Measurements from ENCODE around the gene IL1RAPL1. TPM values are rescaled to one million over a fixed set of nuclear protein-coding genes. Genes with fewer than 3 reads are reported as not detected.

The IL1RAPL1 gene
- total and polyA plus RNA-seq, 2 donors (not counting 3 experiments of a cell fraction or from before 2014, with no cell fraction given): 0.79 to 1.3 TPM

DNA sequence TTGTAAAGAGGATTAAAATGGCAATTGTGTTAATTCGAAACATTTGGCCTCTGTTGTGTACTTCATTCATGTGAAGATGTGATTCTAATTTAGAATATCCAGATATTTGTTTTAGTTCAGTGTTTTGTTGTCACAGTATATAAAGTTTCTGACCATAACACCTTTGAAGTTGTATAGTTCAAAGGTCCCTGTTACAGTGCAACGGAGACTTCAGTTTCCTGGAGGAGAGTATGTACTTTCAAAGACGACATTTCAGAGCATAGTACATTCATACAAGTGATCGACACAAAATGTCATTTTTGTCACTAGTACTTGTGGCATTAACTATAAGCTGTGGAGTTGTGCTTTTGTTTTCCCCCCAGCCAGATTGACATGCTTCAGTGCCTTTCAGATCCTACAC, 1255.3 kb downstream of the IL1RAPL1 start:
- dilution Hi-C loops (cut with MboI; ENCODE audit: extremely low pct_ligation_motif_present, low sequenced_read_pairs) (no loop called here), intact Hi-C loops (cut with micrococcal nuclease) (no loop called here)
- Histone ChIP-seq H3K9me1 (replicated peaks; ENCODE audit: control insufficient read depth, extremely low read depth, insufficient read depth, low read length) (no peaks in the 10 kb centered on the region), H3K4me3 (replicated peaks in 1 of 3; ENCODE audit: insufficient read depth in 1 of 3, low read depth in 1 of 3, low read length in 3 of 3) (no peak overlapping the region), H3K9ac (replicated peaks; ENCODE audit: extremely low read depth, insufficient read depth, low read length) (no peak overlapping the region), H2AFZ (ENCODE audit: low read depth, low read length) (no peak overlapping the region), H3K4me2 (ENCODE audit: insufficient read depth, low read length) (no peak overlapping the region), H3K27ac (ENCODE audit: insufficient read depth, low read depth, low read length) (no peak overlapping the region), H3K9me3 (replicated peaks; ENCODE audit: control insufficient read depth, insufficient read depth, low read length) (no peaks in the 10 kb centered on the region), H3K36me3 (ENCODE audit: control insufficient read depth in 2 of 2, extremely low read depth in 1 of 2, insufficient read depth in 2 of 2, low read length in 2 of 2) (no peaks in the 10 kb centered on the region), H3K79me2 (ENCODE audit: control insufficient read depth, insufficient read depth, low read length) (no peaks in the 10 kb centered on the region), H3K27me3 (ENCODE audit: control insufficient read depth in 2 of 2, insufficient read depth in 2 of 2, low read length in 2 of 2) (no peaks in the 10 kb centered on the region), H3K4me1 (ENCODE audit: control insufficient read depth, extremely low read depth, insufficient read depth, low read length) (no peaks in the 10 kb centered on the region), H4K20me1 (replicated peaks; ENCODE audit: control insufficient read depth, extremely low read depth, insufficient read depth, low read length) (no peaks in the 10 kb centered on the region)
- CTCF ChIA-PET: no interaction called here
- DNase-seq (ENCODE audit: low read depth, low spot score): no peak
- BruUV-seq (replicated peaks): no TSS peak
- POLR2A ChIA-PET: no interaction called here
- FAIRE-seq: no peak
- TF ChIP-seq EZH2 (IDR thresholded peaks at IDR 0.05; ENCODE audit: borderline replicate concordance, low read depth, low read length, severe bottlenecking): no peak
- no peak for TF ChIP-seq GATA2 (IDR thresholded peaks at IDR 0.05; ENCODE audit: insufficient read depth, insufficient read length, low read depth, low read length)
- TF ChIP-seq, protein P1, sequence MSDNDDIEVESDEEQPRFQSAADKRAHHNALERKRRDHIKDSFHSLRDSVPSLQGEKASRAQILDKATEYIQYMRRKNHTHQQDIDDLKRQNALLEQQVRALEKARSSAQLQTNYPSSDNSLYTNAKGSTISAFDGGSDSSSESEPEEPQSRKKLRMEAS (IDR thresholded peaks at IDR 0.05; ENCODE audit: insufficient read depth, insufficient read length): no peak
- TF ChIP-seq POLR2A (IDR thresholded peaks at IDR 0.05; ENCODE audit: low read depth, low read length): no peak
- TF ChIP-seq, protein P2, sequence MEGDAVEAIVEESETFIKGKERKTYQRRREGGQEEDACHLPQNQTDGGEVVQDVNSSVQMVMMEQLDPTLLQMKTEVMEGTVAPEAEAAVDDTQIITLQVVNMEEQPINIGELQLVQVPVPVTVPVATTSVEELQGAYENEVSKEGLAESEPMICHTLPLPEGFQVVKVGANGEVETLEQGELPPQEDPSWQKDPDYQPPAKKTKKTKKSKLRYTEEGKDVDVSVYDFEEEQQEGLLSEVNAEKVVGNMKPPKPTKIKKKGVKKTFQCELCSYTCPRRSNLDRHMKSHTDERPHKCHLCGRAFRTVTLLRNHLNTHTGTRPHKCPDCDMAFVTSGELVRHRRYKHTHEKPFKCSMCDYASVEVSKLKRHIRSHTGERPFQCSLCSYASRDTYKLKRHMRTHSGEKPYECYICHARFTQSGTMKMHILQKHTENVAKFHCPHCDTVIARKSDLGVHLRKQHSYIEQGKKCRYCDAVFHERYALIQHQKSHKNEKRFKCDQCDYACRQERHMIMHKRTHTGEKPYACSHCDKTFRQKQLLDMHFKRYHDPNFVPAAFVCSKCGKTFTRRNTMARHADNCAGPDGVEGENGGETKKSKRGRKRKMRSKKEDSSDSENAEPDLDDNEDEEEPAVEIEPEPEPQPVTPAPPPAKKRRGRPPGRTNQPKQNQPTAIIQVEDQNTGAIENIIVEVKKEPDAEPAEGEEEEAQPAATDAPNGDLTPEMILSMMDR (IDR thresholded peaks at IDR 0.05; ENCODE audit: extremely low read depth in 1 of 2, insufficient read depth in 1 of 2, low read depth in 1 of 2, low read length in 2 of 2): no peak
- no peak for TF ChIP-seq POLR2AphosphoS5 (IDR thresholded peaks at IDR 0.05; ENCODE audit: insufficient read depth, low read depth, low read length)
- no peak for TF ChIP-seq JUN (IDR thresholded peaks at IDR 0.05; ENCODE audit: borderline replicate concordance, insufficient read depth, insufficient read length, low read depth)
- TF ChIP-seq MYC (IDR thresholded peaks at IDR 0.05; ENCODE audit: low read depth, low read length): no peak
- TF ChIP-seq FOS (IDR thresholded peaks at IDR 0.05; ENCODE audit: borderline replicate concordance, insufficient read depth, low read length): no peak

Data from endothelial cell of umbilical vein (primary cell).